Mesenteric fat pad (tissue), 1 donor: ENCODE measurements around the gene DGKK. TPM values are rescaled to one million over a fixed set of nuclear protein-coding genes. Genes with fewer than 3 reads are reported as not detected.
"Not testable (repeated sequence)": the region's sequence is repeated elsewhere in the genome, so short reads cannot be mapped to it uniquely, and the experiment has no call there.

ENCODE experiments used
- DNase-seq: peaks from one replicate; pipeline ENCODE4 v3.0.0-alpha.2; 2020; ENCODE audit warnings: low spot score
- total RNA-seq: library from RNA; stranded (reverse); fragmentation: NEBNext Ultra II Directional; extraction: Animal tissue kit (Norgen Biotek cat#: 25700); gene quantifications from one replicate; pipeline ENCODE4 v1.2.1, GENCODE V29; 2021
- donor health status: DM: yes; HTN: yes; CAD: no.

Gene DGKK
- total RNA-seq, 1 donor from 2014 or later: not detected

DNA sequence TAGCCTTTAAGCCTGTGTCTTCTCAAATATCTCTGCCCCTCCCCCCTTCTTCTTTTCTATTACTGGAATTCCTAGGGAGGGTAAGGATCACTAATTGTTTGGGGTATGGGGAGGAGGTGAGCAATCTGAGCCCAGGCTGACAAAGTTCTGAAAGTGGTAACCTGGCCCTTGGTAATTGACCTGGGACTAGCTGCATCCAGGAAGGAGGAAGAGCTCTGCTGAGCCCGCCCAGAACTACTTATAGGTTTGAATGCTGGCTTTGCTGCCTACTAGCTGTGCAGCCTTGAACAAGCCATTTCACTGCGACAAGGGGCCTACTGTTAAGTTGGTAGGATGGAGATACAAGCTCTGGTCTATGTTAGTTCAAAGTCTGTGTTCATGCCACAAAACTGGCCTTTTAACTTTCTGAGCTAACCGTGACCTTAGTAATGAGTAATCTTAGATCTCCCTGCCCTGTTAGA is 37.8 kb downstream of the DGKK start:
- DNase-seq: no peak

DNA sequence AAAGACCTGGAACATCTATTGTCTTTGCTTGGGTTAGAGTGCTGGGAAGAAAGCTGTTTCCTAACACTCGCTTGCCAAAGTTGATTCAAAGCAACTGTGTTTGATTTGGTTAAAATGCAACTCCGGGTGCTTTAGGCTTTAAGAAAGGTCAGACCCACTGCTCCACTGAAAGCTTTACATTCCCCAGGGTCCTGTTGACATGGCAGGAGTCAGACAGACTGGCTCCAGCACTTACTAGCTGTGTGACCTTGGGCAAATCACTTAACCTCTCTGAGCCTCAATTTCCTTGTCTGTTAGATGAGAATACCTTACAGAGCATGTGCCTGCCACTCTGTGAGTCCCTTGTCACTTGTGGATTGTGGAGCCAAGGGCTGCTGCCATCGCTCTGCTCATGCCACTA is 39.0 kb downstream of the DGKK start:
- no peak for DNase-seq

DNA sequence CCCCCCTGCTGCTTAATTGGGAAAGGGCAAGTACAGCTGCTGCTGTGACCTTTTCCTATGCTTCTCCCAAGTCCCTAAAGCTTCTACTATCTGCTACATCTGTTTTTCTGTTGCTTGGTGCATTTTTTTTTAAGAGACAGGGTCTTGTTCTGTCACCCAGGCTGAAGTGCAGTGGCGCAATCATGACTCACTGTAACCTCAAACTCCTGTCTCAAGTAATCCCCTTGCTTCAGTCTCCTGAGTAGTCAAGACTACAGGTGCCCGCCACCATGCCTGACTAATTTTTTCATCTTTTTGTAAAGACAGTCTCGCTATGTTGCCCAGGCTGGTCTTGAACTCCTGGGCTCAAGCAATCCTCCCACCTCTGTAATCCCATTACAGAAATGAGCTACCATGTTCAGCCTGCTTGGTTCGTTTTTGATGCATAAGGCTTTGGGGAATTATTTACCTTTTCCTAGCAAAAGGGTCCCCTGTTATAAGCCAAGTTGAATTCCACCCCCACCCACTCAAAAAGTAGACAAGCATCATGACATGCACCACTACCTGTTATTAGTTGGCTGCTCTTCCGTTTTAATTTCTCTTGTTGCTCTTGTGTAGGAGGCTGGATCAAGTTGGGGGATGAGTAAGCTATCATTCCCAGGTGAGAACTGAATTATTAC is 39.6 kb downstream of the DGKK start:
- no peak for DNase-seq

DNA sequence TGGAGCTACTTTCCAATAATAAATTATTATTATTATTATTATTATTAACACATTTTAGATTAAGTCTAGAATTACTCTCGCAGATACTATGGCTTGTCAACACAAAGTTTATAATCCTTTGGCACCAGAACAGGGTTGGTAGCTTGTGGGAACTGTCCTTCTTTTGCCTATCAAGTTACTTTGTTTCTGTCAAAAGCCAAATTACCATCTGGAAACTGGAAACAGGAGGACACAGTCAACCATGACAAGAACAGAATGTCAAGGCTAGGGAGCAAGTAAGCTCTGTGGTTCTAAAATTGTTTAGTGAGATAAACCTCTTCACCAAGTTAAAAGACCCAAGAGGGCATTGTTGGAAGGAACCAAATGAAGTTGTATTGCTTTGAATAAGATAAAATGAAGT is 42.5 kb downstream of the DGKK start:
- DNase-seq: no peak

DNA sequence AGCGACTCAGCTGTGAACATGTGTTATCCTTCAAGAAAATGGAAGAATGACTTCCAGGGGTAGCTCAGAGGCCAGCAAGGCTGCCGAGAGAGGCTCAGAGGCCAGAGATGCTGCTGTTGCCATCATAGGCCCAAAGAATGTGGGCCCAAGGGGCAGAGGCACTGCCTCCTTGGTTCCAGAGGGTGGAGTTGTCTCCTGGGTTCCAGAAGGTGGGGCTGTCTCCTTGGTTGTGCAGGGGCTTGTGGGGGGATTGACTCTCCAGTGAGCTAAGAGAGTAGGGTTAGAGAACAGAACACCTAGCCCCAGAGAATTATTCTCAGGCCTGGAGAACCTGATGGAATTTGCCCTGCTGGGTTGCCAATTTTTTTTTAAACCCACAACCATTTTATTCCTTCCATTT is 62.6 kb downstream of the DGKK start:
- DNase-seq: no peak

DNA sequence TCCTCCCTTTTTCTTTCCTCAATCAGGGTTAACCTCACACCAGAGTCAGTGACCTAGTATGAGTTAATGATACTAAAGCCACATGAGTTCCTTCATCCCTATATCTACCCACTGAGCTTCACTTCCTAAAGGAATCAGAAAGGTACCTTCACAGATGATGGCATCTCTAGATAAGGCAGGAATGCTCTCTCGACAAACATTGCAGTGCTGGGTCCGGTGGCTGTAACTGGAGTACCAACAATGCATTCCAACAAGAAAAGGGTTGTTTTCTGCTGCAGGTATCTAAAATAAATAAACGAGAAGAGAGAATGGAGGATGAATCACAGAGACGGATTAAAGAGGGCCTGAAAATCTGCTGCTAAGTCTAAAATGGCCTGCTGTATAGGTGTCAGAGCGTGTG is 66.7 kb downstream of the DGKK start:
- DNase-seq: no peak

DNA sequence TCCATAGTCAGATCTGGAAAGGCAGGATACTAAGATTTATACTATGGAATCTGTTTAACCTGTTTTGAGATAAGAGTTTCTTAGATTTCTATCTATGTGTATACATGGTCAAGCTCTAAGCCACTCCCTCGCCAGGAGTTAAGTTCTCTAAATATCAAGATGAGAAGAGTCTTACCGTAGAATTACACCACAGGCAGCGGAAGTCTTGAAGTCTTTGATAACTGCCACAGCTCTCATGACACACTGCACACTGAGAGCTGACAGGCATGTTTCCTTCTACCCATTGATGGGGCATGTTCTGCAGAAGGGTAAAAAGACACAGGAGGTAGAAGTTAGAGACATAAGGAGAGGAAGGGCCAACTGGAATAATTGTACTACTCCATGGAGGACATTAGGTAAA is 67.7 kb downstream of the DGKK start:
- DNase-seq: no peak

DNA sequence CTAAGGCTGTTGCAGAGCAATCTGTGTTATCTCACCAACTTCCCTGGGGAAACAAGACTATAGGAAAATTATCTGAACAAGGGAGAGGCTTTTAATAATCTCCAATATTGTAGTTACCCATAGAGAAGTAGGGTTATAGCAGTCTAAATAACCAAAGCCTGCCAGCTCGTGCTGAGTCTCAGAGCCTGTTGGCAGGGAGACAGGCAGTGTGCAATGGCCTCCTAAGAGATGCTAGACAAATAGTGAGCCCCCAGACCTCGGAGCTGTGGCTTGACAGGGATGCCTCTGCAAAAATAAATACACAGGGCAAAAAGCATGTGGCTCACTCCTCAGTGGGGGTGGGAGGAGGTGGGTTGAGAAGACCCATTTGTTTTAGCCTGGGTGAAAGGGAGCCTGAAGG is 76.7 kb downstream of the DGKK start:
- DNase-seq: no peak

DNA sequence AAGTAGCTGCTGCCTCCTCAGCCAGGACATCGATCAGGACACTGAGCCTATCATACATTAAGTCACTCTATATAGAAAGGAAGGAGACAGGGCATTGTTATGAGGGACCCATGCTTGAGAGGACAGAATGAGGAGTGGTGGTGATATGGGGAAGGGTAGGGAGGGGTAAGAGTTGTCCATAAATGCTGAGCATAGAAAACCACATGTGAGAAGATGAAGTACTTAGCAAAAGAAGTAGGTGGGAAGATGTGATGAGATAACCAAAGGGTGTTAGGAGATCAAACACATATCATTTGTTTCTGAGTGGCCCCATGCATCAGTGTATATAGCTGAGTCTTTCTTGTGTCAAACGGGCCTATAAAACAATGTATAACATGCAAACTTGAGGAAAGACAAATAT is 84.1 kb downstream of the DGKK start:
- no peak for DNase-seq

DNA sequence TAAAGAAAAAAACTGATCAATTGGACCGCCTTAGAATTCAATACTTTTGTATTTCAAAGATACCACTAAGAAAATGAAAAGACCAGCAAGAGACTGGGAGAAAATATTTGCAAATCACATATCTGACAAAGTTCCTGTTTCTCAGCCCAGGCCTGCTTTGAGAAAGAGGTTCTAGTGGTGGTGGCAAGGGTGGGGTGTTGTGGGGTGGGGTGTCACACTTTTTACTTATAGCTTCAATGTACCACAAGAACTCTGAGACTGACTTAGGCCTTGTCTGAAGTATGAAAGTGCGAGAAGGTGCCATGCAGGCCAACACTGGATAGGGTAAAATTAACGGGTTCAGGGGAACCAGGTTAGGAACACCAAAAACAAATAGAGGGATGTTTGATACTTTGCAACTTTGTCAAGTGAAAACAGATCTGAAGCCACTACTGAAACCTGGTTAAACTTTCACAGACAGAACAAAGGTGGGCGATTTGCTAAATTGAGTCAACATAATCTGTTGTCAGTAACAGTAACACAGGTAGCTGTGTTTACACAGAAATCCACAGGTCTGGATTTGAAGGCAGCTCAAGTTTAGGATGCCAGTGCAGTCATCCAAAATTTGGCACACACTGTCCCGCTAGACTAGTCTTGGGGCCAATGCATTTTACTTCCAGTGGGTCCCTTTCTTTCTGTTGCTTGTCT is 88.8 kb downstream of the DGKK start:
- no peak for DNase-seq

DNA sequence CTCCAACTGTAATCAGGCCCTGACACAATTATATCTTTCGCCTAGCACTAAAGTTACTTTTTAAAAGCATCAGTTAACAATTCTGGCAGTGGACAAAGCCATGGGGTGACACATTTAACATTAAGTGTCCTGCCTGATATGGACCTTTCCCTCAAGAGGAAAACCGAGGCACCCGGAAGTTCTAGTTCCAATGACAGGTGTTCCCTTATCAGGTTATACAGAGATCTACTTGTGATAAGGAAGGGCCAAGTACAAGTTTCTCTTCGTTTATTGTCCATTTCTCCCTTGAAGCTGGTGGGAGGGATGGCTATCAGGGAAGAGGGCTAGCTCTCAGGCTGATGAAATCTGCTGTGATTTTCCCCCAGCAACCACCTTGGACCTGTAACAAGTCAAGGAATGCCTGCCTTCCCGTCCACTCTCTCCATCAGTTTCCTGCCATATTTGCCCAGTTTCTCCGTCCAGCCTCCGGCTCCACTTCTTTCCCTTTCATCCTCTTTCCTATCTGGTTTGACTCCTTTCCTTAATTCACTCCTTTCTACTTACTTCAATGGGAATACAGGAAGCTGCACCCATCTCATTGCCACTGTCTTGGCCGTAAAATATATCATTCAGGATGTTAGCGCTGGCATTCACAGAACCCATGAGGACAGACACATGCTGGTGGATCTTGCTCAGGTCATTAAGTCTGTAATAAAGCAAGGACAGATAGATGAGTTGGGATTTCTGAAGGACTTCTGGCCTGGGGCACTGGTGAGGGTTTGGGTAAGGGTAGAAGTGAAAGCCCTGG is 95.0 kb downstream of the DGKK start:
- DNase-seq: no peak

DNA sequence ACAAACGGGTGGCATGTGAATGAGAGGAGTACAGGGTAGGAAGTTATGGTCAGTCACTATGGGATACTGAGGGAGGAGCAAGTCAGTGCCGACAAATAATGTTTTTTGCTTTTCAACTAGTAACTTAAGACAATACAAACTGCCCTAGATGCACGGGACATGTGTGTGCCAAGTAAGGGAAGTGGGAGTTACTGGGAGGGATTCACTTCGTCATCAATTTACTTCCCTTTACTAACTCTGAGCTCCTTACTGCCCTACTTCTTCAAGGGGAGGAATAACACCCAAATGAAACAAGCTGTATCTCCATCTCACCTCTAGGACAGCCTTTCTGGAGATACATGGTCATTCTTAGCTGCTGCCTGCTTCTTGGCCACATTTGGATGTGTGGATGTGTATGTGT is 97.7 kb downstream of the DGKK start:
- DNase-seq: no peak

DNA sequence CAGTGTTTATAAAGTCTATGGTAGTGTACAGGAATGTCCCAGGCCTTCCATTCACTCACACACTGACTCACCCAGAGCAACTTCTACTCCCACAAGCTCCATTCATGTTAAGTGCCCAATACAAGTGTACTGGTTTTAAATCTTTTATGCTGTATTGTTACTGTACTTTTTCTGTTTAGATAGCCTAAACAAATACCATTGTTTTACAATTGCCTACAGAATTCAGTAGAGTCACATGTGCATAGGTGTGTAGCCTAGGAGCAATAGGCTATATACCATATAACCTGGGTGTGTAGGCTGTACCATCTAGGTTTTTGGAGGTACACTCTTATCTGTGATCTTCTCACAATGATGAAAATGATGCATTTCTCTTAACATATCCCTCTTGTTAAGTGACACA is 126.7 kb downstream of the DGKK start:
- no peak for DNase-seq

DNA sequence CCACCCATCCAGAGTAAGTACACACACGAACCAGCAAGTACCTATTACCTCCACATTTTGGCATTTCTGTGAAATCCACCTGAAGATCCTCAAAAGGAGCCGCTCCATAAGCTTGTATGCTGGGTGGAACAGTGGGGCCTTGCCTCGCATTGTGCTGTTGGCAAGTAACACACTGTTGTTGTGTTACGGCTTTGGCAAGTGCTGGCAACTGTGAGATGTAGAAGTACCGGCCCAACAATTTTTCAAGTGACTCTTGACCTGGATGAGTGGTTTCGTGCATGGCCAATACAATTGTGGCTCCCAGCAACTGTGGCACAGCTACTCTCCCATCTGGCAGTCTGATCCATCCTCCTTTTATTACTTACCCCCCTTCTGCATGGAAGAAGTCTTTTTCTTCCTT is 137.3 kb downstream of the DGKK start:
- no peak for DNase-seq

DNA sequence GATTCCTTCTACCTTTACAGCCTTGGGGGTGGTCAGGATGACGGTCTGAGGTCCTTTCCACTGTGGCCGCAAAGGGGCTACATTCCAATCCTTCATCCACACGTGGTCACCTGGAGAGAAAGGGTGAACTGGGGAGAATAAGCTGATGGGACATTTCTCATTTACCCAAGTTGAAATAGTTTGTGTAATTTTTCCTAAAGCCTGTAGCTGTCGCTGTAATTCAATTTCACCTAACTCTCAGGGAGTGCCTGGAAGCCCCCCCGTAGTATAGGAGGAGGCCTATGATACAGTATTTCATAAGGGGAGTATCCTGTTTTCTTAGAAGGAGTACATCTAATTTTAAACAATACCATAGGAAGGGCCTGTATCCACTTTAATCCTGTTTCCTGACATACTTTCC is 138.0 kb downstream of the DGKK start:
- not testable (repeated sequence) for DNase-seq

DNA sequence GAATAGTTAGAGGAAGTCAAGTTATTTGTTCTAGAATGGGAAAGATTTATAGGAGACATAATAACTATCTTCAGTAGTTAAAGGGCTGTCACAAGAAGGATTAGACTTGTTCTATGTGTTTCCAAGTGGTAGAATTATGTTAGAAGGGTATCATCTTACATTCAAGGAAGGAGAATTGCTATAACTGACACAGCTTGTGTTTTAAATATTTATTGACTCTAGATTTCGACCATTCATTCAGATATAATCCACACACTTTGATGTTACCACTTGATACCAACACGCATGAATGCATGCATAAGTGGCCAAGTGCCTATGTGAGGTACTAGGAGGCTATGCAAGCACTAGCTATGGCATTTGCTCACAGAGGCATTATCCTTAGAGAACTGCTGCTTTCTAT is 143.4 kb downstream of the DGKK start:
- DNase-seq: no peak
